Erythroblast (primary cell): ENCODE results near the gene PHLDB1.

Experiments used
- GATA1 ChIP-seq: IDR thresholded peaks from 2 replicates; pipeline ENCODE4 v1.6.1; 2011; ENCODE audit warnings: low read depth, mild to moderate bottlenecking, control low read depth, low read length, moderate library complexity
- POLR2A ChIP-seq: IDR thresholded peaks from 2 replicates; pipeline ENCODE4 v1.6.1; 2011; ENCODE audit warnings: mild to moderate bottlenecking, low read length

DNA sequence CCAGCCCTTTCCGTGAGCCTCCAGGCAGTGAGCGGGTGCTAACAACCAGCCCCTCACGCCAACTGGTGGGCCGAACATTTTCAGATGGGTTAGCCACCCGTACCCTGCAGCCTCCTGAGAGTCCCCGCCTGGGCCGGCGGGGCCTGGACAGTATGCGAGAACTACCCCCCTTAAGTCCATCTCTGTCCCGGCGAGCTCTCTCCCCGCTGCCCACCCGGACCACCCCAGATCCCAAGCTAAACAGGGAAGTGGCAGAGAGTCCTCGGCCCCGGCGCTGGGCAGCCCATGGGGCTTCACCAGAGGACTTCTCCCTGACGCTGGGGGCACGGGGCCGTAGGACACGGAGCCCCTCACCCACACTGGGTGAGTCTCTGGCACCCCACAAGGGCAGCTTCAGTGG lies 20.6 kb downstream of the PHLDB1 start:
- no peak for TF ChIP-seq POLR2A
- no peak for TF ChIP-seq GATA1
